Left renal cortex interstitium (tissue), 4 donors: ENCODE data around the gene KCNIP4. TPM values are rescaled to one million over a fixed set of nuclear protein-coding genes. Genes with fewer than 3 reads are reported as not detected.

Experiments used
- DNase-seq, 4 donors: peaks; one replicate each; pipeline ENCODE4 v3.0.0-alpha.2; 2013; ENCODE audit warnings: low read depth in 4 of 4, low spot score in 2 of 4, missing footprints in 1 of 4
- polyA plus RNA-seq, 4 donors: library from polyadenylated mRNA; unstranded; fragments of 120-200 nt; gene quantifications; one replicate each; pipeline ENCODE4 v1.2.1, GENCODE V29; 2013; ENCODE audit not compliant: insufficient read length in 4 of 4

KCNIP4 gene
- polyA plus RNA-seq, 4 donors: 12.3 to 15.6 (median 13.9) TPM

- DNase-seq: no peak
Observed at GRCh38 chr4:20711335-20711734, 1237.2 kb downstream of the KCNIP4 start.

- peak; percentile 83 to 93 (median 88) for DNase-seq
Observed at GRCh38 chr4:20700007-20700761, 1248.4 kb downstream of the KCNIP4 start, which contains the start of gene PACRGL. Gene PACRGL, plus strand, starts transcription at chr4:20700458. Its CDS starts 4,024 bp downstream, at chr4:20704482.

GRCh38 chr4:20698820-20699219 is 1249.8 kb downstream of the KCNIP4 start:
- DNase-seq: no peak

GRCh38 chr4:20698382-20698781 is 1250.2 kb downstream of the KCNIP4 start:
- no peak for DNase-seq

- no peak for DNase-seq
Observed at GRCh38 chr4:20696815-20697214, 1251.8 kb downstream of the KCNIP4 start.

- no peak for DNase-seq
Observed at GRCh38 chr4:20687864-20688263, 1260.7 kb downstream of the KCNIP4 start.

GRCh38 chr4:20684852-20685763 is 1263.5 kb downstream of the KCNIP4 start:
- DNase-seq: no peak

GRCh38 chr4:20683766-20684165 is 1264.8 kb downstream of the KCNIP4 start:
- no peak for DNase-seq

GRCh38 chr4:20682853-20683252 is 1265.7 kb downstream of the KCNIP4 start:
- no peak for DNase-seq

GRCh38 chr4:20681271-20681670 is 1267.3 kb downstream of the KCNIP4 start:
- DNase-seq: no peak

- no peak for DNase-seq
Observed at GRCh38 chr4:20680736-20681135, 1267.8 kb downstream of the KCNIP4 start.

GRCh38 chr4:20679951-20680350 is 1268.6 kb downstream of the KCNIP4 start:
- DNase-seq: no peak
